H9 (cell line): ENCODE measurements around the gene WDR81. TPM values are rescaled to one million over a fixed set of nuclear protein-coding genes. Genes with fewer than 3 reads are reported as not detected.

Experiments
- DNase-seq: peaks from one replicate; pipeline ENCODE4 v3.0.0-alpha.2; 2017
- H2AFZ ChIP-seq: one replicate; pipeline ENCODE4 v1.6.1; 2013; ENCODE audit warnings: mild to moderate bottlenecking, low read length, control low read depth, moderate library complexity
- H2AK5ac ChIP-seq: 2 replicates; pipeline ENCODE4 v1.6.1; 2013; ENCODE audit warnings: low read length, control low read depth, mixed read lengths; ENCODE audit not compliant: insufficient read length
- H2BK120ac ChIP-seq: one replicate; pipeline ENCODE4 v1.6.1; 2013; ENCODE audit warnings: low read depth, mild to moderate bottlenecking, low read length, control low read depth, inconsistent platforms; ENCODE audit not compliant: poor library complexity, severe bottlenecking
- H2BK12ac ChIP-seq: 2 replicates; pipeline ENCODE4 v1.6.1; 2013; ENCODE audit warnings: low read length, control low read depth, mixed read lengths, low read depth; ENCODE audit not compliant: insufficient read length
- H2BK15ac ChIP-seq: 2 replicates; pipeline ENCODE4 v1.6.1; 2013; ENCODE audit warnings: low read depth, low read length, control low read depth
- H2BK20ac ChIP-seq: one replicate; pipeline ENCODE4 v1.6.1; 2013; ENCODE audit warnings: low read depth, mild to moderate bottlenecking, low read length, control low read depth, inconsistent platforms; ENCODE audit not compliant: poor library complexity, severe bottlenecking
- H2BK5ac ChIP-seq: 2 replicates; pipeline ENCODE4 v1.6.1; 2013; ENCODE audit warnings: low read length, control low read depth, mixed read lengths; ENCODE audit not compliant: insufficient read length
- H3K14ac ChIP-seq: 2 replicates; pipeline ENCODE4 v1.6.1; 2013; ENCODE audit warnings: low read length, control low read depth; ENCODE audit not compliant: insufficient read depth
- H3K18ac ChIP-seq: 2 replicates; pipeline ENCODE4 v1.6.1; 2013; ENCODE audit warnings: low read depth, mild to moderate bottlenecking, mixed read lengths, low read length, control low read depth; ENCODE audit not compliant: insufficient read length
- H3K23ac ChIP-seq: 2 replicates; pipeline ENCODE4 v1.6.1; 2013; ENCODE audit warnings: low read length, control low read depth, mixed read lengths, low read depth; ENCODE audit not compliant: insufficient read length
- H3K23me2 ChIP-seq: 2 replicates; pipeline ENCODE4 v1.6.1; 2013; ENCODE audit warnings: low read depth, mild to moderate bottlenecking, mixed read lengths, low read length, control low read depth; ENCODE audit not compliant: insufficient read length, poor library complexity, severe bottlenecking
- H3K27ac ChIP-seq: 2 replicates; pipeline ENCODE4 v1.5.1; 2013; ENCODE audit warnings: low read length, control low read depth, mixed read lengths, low read depth; ENCODE audit not compliant: insufficient read length
- H3K27me3 ChIP-seq: 2 replicates; pipeline ENCODE4 v1.6.1; 2013; ENCODE audit warnings: low read length, control low read depth, inconsistent platforms; ENCODE audit not compliant: insufficient read depth
- H3K4ac ChIP-seq: 2 replicates; pipeline ENCODE4 v1.6.1; 2013; ENCODE audit warnings: low read depth, mild to moderate bottlenecking, control low read depth, inconsistent platforms, low read length, moderate library complexity
- H3K4me1 ChIP-seq: 2 replicates; pipeline ENCODE4 v1.6.1; 2013; ENCODE audit warnings: low read length, control low read depth, inconsistent platforms; ENCODE audit not compliant: insufficient read depth
- H3K4me2 ChIP-seq: 2 replicates; pipeline ENCODE4 v1.6.1; 2013; ENCODE audit warnings: low read length, control low read depth, mixed read lengths; ENCODE audit not compliant: insufficient read length, insufficient read depth
- H3K56ac ChIP-seq: 2 replicates; pipeline ENCODE4 v1.6.1; 2013; ENCODE audit warnings: low read depth, mild to moderate bottlenecking, mixed read lengths, low read length, control low read depth; ENCODE audit not compliant: insufficient read length
- H3K79me1 ChIP-seq: 2 replicates; pipeline ENCODE4 v1.6.1; 2013; ENCODE audit warnings: low read depth, mild to moderate bottlenecking, moderate library complexity, low read length, control low read depth, inconsistent platforms; ENCODE audit not compliant: insufficient read depth, poor library complexity, severe bottlenecking
- H3K79me2 ChIP-seq: 2 replicates; pipeline ENCODE4 v1.6.1; 2013; ENCODE audit warnings: low read length, control low read depth, inconsistent platforms; ENCODE audit not compliant: insufficient read depth
- H3K9ac ChIP-seq: 2 replicates; pipeline ENCODE4 v1.6.1; 2013; ENCODE audit warnings: low read length, control low read depth, mixed read lengths; ENCODE audit not compliant: insufficient read length; ENCODE audit errors: extremely low read depth
- H3K9me3 ChIP-seq: one replicate; pipeline ENCODE4 v1.6.1; 2013; ENCODE audit warnings: low read depth, low read length, inconsistent platforms; ENCODE audit not compliant: control insufficient read depth
- H3T11ph ChIP-seq: one replicate; pipeline ENCODE4 v1.6.1; 2013; ENCODE audit warnings: mild to moderate bottlenecking, low read length, control low read depth, inconsistent platforms
- H4K20me1 ChIP-seq: one replicate; pipeline ENCODE4 v1.6.1; 2013; ENCODE audit not compliant: control insufficient read depth, insufficient read length, insufficient read depth
- H4K5ac ChIP-seq: 2 replicates; pipeline ENCODE4 v1.6.1; 2013; ENCODE audit warnings: low read depth, mild to moderate bottlenecking, mixed read lengths, low read length, control low read depth; ENCODE audit not compliant: insufficient read length
- H4K8ac ChIP-seq: replicated peaks from 2 replicates; pipeline ENCODE4 v1.6.1; 2013; ENCODE audit warnings: low read length, control low read depth, mixed read lengths, low read depth; ENCODE audit not compliant: insufficient read length
- H4K91ac ChIP-seq: 2 replicates; pipeline ENCODE4 v1.6.1; 2013; ENCODE audit warnings: low read depth, mild to moderate bottlenecking, moderate library complexity, mixed read lengths, low read length, control low read depth; ENCODE audit not compliant: insufficient read length
- H3K27ac Mint-ChIP-seq, 3 experiments: 2 replicates in 2 of 3; 3 replicates in 1 of 3; pipeline ENCODE4 v1.8.0; 2020 to 2021; ENCODE audit warnings: mixed read lengths in 3 of 3, mild to moderate bottlenecking in 1 of 3, moderate library complexity in 1 of 3
- H3K27me3 Mint-ChIP-seq: 2 replicates; pipeline ENCODE4 v1.8.0; 2021; ENCODE audit warnings: low read depth, mild to moderate bottlenecking, moderate library complexity, mixed read lengths
- H3K36me3 Mint-ChIP-seq, 3 experiments: 2 replicates in 2 of 3; 3 replicates in 1 of 3; pipeline ENCODE4 v1.8.0; 2020 to 2021; ENCODE audit warnings: low read depth in 3 of 3, mixed read lengths in 3 of 3; ENCODE audit not compliant: insufficient read depth in 1 of 3
- H3K4me1 Mint-ChIP-seq, 2 experiments: 2 replicates each; pipeline ENCODE4 v1.8.0; 2020; ENCODE audit warnings: mixed read lengths in 2 of 2
- H3K4me3 Mint-ChIP-seq, 2 experiments: 2 replicates in 1 of 2; 3 replicates in 1 of 2; pipeline ENCODE4 v1.8.0; 2020 to 2021; ENCODE audit warnings: mild to moderate bottlenecking in 2 of 2, mixed read lengths in 2 of 2, moderate library complexity in 1 of 2
- H3K9me3 Mint-ChIP-seq, 2 experiments: 2 replicates in 1 of 2; 3 replicates in 1 of 2; pipeline ENCODE4 v1.8.0; 2020; ENCODE audit warnings: mild to moderate bottlenecking in 2 of 2, mixed read lengths in 2 of 2, moderate library complexity in 1 of 2
- WGBS: extraction: QIAGEN DNeasy Blood & Tissue Kit; methylation state at CpG from one replicate; pipeline ENCODE4 v1.1.7; 2013; ENCODE audit warnings: missing lambda C conversion rate, low lambda C conversion rate, mixed read lengths; ENCODE audit not compliant: insufficient read length; ENCODE audit errors: extremely low coverage; 5-methylcytosine and 5-hydroxymethylcytosine counted together
- total RNA-seq: library from RNA; stranded (reverse); gene quantifications from 2 replicates; pipeline ENCODE4 v1.2.1, GENCODE V29; 2021
- TF ChIP-seq, protein P1 (sequence below): fragments of 200-600 bp; sonication (generic); conservative IDR thresholded peaks from 3 replicates; pipeline ENCODE4 v1.8.0; 2021; ENCODE audit warnings: antibody characterized with exemption, mild to moderate bottlenecking

Gene WDR81
- total RNA-seq, 1 experiment from 2014 or later = 20.2 TPM

DNA sequence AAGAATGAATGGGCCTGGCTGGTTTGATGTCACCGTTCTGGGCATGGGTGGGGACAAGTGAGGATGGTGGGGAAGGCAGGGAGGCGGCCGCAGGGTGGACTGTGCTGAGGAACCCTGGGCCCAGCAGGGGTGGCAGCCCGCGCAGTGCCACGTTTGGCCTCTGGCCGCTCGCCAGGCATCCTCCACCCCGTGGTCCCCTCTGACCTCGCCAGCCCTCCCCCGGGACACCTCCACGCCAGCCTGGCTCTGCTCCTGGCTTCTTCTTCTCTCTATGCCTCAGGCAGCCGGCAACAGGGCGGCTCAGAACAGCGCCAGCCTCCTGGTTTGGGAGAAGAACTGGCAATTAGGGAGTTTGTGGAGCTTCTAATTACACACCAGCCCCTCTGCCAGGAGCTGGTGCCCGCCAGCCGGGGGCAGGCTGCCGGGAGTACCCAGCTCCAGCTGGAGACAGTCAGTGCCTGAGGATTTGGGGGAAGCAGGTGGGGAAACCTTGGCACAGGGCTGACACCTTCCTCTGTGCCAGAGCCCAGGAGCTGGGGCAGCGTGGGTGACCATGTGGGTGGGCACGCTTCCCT, 30.8 kb downstream of the WDR81 start:
- no peak overlapping the region for H2BK20ac ChIP-seq
- no peak overlapping the region for H3K4ac ChIP-seq
- Mint-ChIP-seq H3K27me3 (no peaks in the 10 kb centered on the region; the same call in none of the 2 replicates), H3K36me3 (no peaks in the 10 kb centered on the region), H3K27ac (no peak overlapping the region), H3K4me3 (no peak overlapping the region), H3K9me3 (no peaks in the 10 kb centered on the region), H3K4me1 (peaks cover 23 to 28% of the 10 kb centered on the region in 2 experiments)
- H3K23ac ChIP-seq = no peak overlapping the region
- no CpG with 5 or more reads among the region's 20 CpGs for WGBS
- TF ChIP-seq, protein P1, sequence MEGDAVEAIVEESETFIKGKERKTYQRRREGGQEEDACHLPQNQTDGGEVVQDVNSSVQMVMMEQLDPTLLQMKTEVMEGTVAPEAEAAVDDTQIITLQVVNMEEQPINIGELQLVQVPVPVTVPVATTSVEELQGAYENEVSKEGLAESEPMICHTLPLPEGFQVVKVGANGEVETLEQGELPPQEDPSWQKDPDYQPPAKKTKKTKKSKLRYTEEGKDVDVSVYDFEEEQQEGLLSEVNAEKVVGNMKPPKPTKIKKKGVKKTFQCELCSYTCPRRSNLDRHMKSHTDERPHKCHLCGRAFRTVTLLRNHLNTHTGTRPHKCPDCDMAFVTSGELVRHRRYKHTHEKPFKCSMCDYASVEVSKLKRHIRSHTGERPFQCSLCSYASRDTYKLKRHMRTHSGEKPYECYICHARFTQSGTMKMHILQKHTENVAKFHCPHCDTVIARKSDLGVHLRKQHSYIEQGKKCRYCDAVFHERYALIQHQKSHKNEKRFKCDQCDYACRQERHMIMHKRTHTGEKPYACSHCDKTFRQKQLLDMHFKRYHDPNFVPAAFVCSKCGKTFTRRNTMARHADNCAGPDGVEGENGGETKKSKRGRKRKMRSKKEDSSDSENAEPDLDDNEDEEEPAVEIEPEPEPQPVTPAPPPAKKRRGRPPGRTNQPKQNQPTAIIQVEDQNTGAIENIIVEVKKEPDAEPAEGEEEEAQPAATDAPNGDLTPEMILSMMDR = no peak
- no peak overlapping the region for H3K9ac ChIP-seq
- no peak overlapping the region for H2BK120ac ChIP-seq
- H2AK5ac ChIP-seq = no peak overlapping the region
- H3K79me1 ChIP-seq = no peaks in the 10 kb centered on the region
- no peaks in the 10 kb centered on the region for H3K23me2 ChIP-seq
- no peaks in the 10 kb centered on the region for H3K79me2 ChIP-seq
- no peak overlapping the region for H4K8ac ChIP-seq
- no peak overlapping the region for H3K14ac ChIP-seq
- no peak overlapping the region for H4K5ac ChIP-seq
- H3K27ac ChIP-seq = no peak overlapping the region
- H3K9me3 ChIP-seq = no peaks in the 10 kb centered on the region
- no peak overlapping the region for H3K18ac ChIP-seq
- H4K91ac ChIP-seq = no peak overlapping the region
- no peak overlapping the region for H2AFZ ChIP-seq
- no peak overlapping the region for H2BK15ac ChIP-seq
- no peaks in the 10 kb centered on the region for H3K27me3 ChIP-seq
- no peak overlapping the region for H3K4me2 ChIP-seq
- no peaks in the 10 kb centered on the region for H3K4me1 ChIP-seq
- H3T11ph ChIP-seq = no peak overlapping the region
- H2BK5ac ChIP-seq = no peak overlapping the region
- no peak overlapping the region for H2BK12ac ChIP-seq
- no peak overlapping the region for H3K56ac ChIP-seq
- no peak for DNase-seq
- H4K20me1 ChIP-seq = no peaks in the 10 kb centered on the region
